Right lobe of liver (tissue), 6 donors: ENCODE measurements around the gene CYP4F22. TPM values are rescaled to one million over a fixed set of nuclear protein-coding genes. Genes with fewer than 3 reads are reported as not detected.
A peak's percentile ranks its signal among the peaks of the same experiment; 100 is the strongest.

Source experiments
- ATAC-seq, 4 donors: fragments of 200-7000 bp; cut with Tn5 transposase; one replicate each; pipeline ENCODE4 v1.9.1; 2020; ENCODE audit warnings: mild to moderate bottlenecking in 4 of 4, moderate library complexity in 4 of 4
- DNase-seq, 3 donors: peaks; one replicate each; pipeline ENCODE4 v3.0.0-alpha.2; 2020
- H3K27ac ChIP-seq, 3 donors: fragments of 200-600 bp; one replicate each; pipeline ENCODE4 v1.8.0; 2022
- H3K27me3 ChIP-seq, 2 donors: fragments of 200-600 bp; one replicate each; pipeline ENCODE4 v1.8.0; 2022
- H3K36me3 ChIP-seq, 4 donors: fragments of 200-600 bp; sonication (generic) in 1 of 4; one replicate each; pipeline versions ENCODE4 v1.5.1 to v1.8.0; 2017 to 2022; ENCODE audit warnings: control low read depth in 1 of 4
- H3K4me1 ChIP-seq, 4 donors: fragments of 200-600 bp; sonication (generic) in 1 of 4; one replicate each; pipeline versions ENCODE4 v1.5.1 to v1.8.0; 2017 to 2022; ENCODE audit warnings: control low read depth in 1 of 4
- H3K4me3 ChIP-seq, 3 donors: fragments of 200-600 bp; one replicate each; pipeline ENCODE4 v1.8.0; 2022
- H3K9me3 ChIP-seq, 4 donors: fragments of 200-600 bp; sonication (generic) in 1 of 4; one replicate each; pipeline versions ENCODE4 v1.5.1 to v1.8.0; 2017 to 2022; ENCODE audit warnings: control low read depth in 1 of 4
- CTCF ChIP-seq, 4 donors: fragments of 200-600 bp in 3 of 4; fragments of 450-650 bp in 1 of 4; IDR thresholded peaks; one replicate each; pipeline versions ENCODE4 v1.5.1 to v1.8.0; 2016 to 2022; ENCODE audit warnings: antibody characterized with exemption in 4 of 4, mild to moderate bottlenecking in 2 of 4
- POLR2A ChIP-seq: fragments of 450-650 bp; IDR thresholded peaks from one replicate; pipeline ENCODE4 v1.6.1; 2017; ENCODE audit warnings: antibody characterized with exemption, mild to moderate bottlenecking
- WGBS: methylation state at CpG from one replicate; pipeline ENCODE4 v1.1.6; 2018; ENCODE audit warnings: low coverage, low lambda C conversion rate; ENCODE audit not compliant: insufficient coverage; ENCODE audit errors: missing lambda C conversion rate; 5-methylcytosine and 5-hydroxymethylcytosine counted together
- intact Hi-C, 2 donors: fragments of 100-400 bp; cut with DNase I; formaldehyde crosslinking; loops; one replicate each; pipeline versions ENCODE4 v1.11.2 to v1.14.1; 2022
- total RNA-seq, 6 experiments: library from RNA; depleted of rRNA in 2 of 6; stranded (reverse); fragments of >200 nt in 2 of 6; fragmentation: NEBNext Ultra II Directional in 3 of 6; extraction: Animal tissue kit (Norgen Biotek cat#: 25700) in 3 of 6; gene quantifications; one replicate each; pipeline versions ENCODE4 v1.1.0 to v1.2.4, GENCODE V29; 2016 to 2023
- donor health status: DM: no; HTN: yes; CAD: no.
- donor health status: DM: no; HTN: no; CAD: no.
- donor health status: DM: no; HTN: no; CAD: no.
- donor health status: DM: no; HTN: yes; CAD: no.
- donor health status: DM: no; HTN: yes; CAD: no.

Gene CYP4F22
- total RNA-seq, 6 experiments from 2014 or later, result 0.95 to 6.0 (median 4.5) TPM

DNA sequence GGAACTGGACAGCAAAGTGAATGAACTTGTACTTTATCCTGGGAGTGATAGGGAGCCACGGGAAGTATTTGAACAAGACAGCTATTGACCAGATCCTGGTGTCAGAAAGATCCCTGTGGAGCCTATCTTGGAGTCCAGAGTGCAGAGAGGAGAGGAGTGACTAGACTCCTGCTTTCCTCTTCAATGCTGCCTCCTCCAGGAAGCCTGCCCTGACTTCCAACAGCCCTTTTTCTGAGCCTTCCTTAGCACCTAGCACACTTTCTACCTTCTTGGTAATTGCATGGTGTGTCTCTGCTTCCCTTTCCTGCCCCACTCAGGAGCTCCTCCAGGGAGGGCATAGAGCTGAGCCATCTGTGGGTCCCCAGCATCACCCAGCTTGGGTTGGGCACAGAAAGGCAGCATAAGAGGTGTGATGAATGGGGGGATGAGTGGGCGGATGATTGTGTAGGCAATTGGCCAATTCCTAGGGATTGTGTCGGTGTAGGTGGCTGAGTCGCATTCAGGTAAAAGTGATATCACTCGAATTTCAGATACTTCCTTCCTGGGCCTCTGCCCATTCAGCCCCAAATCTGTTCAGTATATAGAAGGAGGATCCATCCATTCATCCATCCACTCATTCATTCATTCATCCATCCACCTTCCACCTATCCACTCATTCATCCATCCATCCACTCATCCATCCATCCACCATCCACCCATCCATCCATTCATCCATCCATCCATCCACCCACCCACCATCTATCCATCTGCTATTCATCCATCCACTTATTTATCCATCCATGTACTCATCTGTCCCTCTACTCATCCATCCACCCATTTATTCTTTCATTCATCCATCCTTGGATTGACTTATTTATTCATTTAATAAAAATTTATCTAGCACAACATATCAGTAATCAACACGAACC lies 26.9 kb downstream of the CYP4F22 start:
- intact Hi-C loops, result no loop called here
- Histone ChIP-seq H3K4me1 (peaks cover 0 to 6% (median 3%) of the 10 kb centered on the region in 4 donors), H3K4me3 (no peak overlapping the region), H3K27ac (no peak overlapping the region), H3K9me3 (no peaks in the 10 kb centered on the region), H3K27me3 (no peaks in the 10 kb centered on the region), H3K36me3 (no peaks in the 10 kb centered on the region)
- DNase-seq (no peak), ATAC-seq (peak in 1 of 4 donors; percentile 21)
- TF ChIP-seq CTCF (IDR thresholded peaks at IDR 0.05), result no peak
- no peak for TF ChIP-seq POLR2A
- WGBS, result 42% methylated on average over 4 of the region's 6 CpGs

GRCh38 chr19:15536350-15536749 lies 28.0 kb downstream of the CYP4F22 start:
- ATAC-seq (no peak), DNase-seq (no peak)
- Histone ChIP-seq H3K36me3 (no peaks in the 10 kb centered on the region), H3K9me3 (no peaks in the 10 kb centered on the region), H3K27me3 (no peaks in the 10 kb centered on the region), H3K27ac (no peak overlapping the region), H3K4me3 (no peak overlapping the region), H3K4me1 (peaks cover 0 to 6% (median 4%) of the 10 kb centered on the region in 4 donors)
- 75% methylated on average over 4 of the region's 4 CpGs for WGBS
- TF ChIP-seq CTCF (IDR thresholded peaks at IDR 0.05) (no peak), POLR2A (no peak)
- intact Hi-C loops, result no loop called here

DNA sequence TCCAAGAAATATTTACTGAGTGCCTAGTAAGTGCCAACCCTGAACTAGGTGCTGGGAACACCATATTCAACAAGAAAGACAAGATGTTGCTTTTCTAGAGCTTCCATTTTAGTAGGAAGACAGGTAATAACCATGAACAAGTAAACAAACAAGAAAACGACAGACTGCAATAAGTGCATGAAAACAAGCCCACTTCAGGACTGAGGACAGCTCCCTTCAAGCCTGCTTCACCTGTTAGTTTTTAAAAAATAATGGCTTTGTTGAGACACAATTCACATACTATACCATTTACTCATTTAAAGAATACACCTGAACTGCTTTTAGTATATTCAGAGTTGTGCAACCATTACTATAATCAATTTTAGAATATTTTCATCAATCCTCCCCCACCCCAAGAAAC lies 30.4 kb downstream of the CYP4F22 start:
- Histone ChIP-seq H3K27ac (no peak overlapping the region), H3K4me3 (no peak overlapping the region), H3K4me1 (peaks cover 0 to 5% (median 0%) of the 10 kb centered on the region in 4 donors), H3K36me3 (no peaks in the 10 kb centered on the region), H3K9me3 (no peaks in the 10 kb centered on the region), H3K27me3 (no peaks in the 10 kb centered on the region)
- intact Hi-C loops, result no loop called here
- TF ChIP-seq CTCF (IDR thresholded peaks at IDR 0.05) (no peak), POLR2A (no peak)
- DNase-seq (no peak), ATAC-seq (no peak)
- WGBS, result 23% methylated on average over 1 of the region's 1 CpG

- ATAC-seq (no peak), DNase-seq (no peak)
- TF ChIP-seq POLR2A, result no peak
- TF ChIP-seq CTCF (IDR thresholded peaks at IDR 0.05), result no peak
- Histone ChIP-seq H3K4me3 (no peak overlapping the region), H3K27me3 (no peaks in the 10 kb centered on the region), H3K4me1 (peaks cover 0 to 5% (median 0%) of the 10 kb centered on the region in 4 donors), H3K27ac (peak overlapping the region in 1 of 3 donors; percentile 71), H3K9me3 (no peaks in the 10 kb centered on the region), H3K36me3 (no peaks in the 10 kb centered on the region)
- intact Hi-C loops, result no loop called here
Observed at GRCh38 chr19:15539638-15540037, 31.3 kb downstream of the CYP4F22 start.
